SK-N-MC (cell line): ENCODE measurements around the gene FOXN4.

Source experiments
- DNase-seq: peaks from one replicate; pipeline ENCODE4 v3.0.0-alpha.2; 2011; ENCODE audit warnings: low read depth, low spot score
- H3K27ac ChIP-seq: fragments of 200-600 bp; sonication (generic); 2 replicates; pipeline ENCODE4 v1.5.1; 2016; ENCODE audit warnings: mixed run types
- H3K36me3 ChIP-seq: fragments of 200-600 bp; sonication (generic); 2 replicates; pipeline ENCODE4 v1.6.1; 2017; ENCODE audit warnings: antibody characterized with exemption, low read length, mixed read lengths; ENCODE audit not compliant: insufficient read depth
- H3K4me3 ChIP-seq: fragments of 200-600 bp; sonication (generic); 2 replicates; pipeline ENCODE4 v1.5.1; 2016
- H3K9ac ChIP-seq: fragments of 200-600 bp; sonication (generic); 2 replicates; pipeline ENCODE4 v1.8.0; 2017; ENCODE audit warnings: mixed run types, mixed read lengths; ENCODE audit not compliant: insufficient read length
- H3K9me3 ChIP-seq: fragments of 200-600 bp; sonication (generic); 2 replicates; pipeline ENCODE4 v1.6.1; 2017; ENCODE audit warnings: low read depth, mild to moderate bottlenecking, antibody characterized with exemption, low read length, moderate library complexity, mixed read lengths
- EZH2 ChIP-seq: fragments of 200-600 bp; sonication (generic); IDR thresholded peaks from one replicate; pipeline ENCODE4 v1.6.1; 2017; ENCODE audit warnings: antibody characterized with exemption
- FOXP2 ChIP-seq: optimal IDR thresholded peaks from 2 replicates; pipeline ENCODE3; 2011; ENCODE audit warnings: mild to moderate bottlenecking, moderate library complexity; ENCODE audit not compliant: insufficient read depth; ENCODE audit errors: extremely low read length, control extremely low read depth
- POLR2AphosphoS5 ChIP-seq: IDR thresholded peaks from 2 replicates; pipeline ENCODE4 v1.6.1; 2012; ENCODE audit warnings: mild to moderate bottlenecking, low read depth, low read length, borderline replicate concordance

FOXN4 gene

DNA sequence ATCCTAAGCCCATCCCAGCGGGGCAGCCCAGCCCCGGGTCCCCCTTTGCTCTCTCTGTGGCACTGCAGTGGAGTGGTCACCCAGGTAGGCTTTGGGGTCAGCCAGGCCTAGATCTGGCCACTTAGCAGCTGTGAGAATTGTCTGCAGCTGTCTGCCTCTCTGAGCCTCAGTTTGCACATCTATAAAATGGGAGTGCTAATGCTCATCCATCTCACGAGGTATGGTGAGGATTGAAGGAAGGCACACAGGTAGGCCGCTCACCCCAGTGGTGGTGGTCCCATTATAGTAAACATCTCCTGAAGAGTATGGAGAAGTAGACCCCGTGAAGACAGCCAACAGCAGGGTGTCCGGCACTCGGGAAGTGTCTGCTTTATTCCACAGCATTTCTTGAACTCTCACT, 9.2 kb downstream of the FOXN4 start:
- DNase-seq: no peak
- Histone ChIP-seq H3K36me3 (no peaks in the 10 kb centered on the region), H3K9ac (no peak overlapping the region), H3K4me3 (no peak overlapping the region), H3K27ac (no peak overlapping the region), H3K9me3 (no peaks in the 10 kb centered on the region)
- TF ChIP-seq EZH2 (no peak), POLR2AphosphoS5 (no peak), FOXP2 (no peak)

DNA sequence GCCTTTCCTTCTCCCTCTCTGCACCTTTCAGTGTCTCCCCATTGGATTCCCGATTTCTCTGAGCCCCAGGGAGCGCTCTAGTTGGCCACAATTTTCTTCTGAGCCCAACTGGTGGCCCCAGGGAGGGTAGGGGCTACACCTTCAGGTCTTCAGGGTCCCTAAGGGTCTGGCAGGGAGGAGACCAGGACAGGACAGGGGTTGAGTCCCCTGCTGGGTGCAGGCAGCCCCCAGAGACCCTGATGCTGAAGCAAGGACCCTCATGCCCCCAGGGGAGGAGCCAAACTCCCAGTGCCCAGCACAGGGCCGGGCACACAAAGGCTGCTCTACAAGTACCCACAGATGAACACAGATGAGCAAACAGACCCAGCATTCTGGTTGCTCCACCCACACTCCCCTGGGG, 12.7 kb downstream of the FOXN4 start:
- no peak overlapping the region for H3K27ac ChIP-seq
- no peak for DNase-seq
- no peak overlapping the region for H3K4me3 ChIP-seq
- TF ChIP-seq FOXP2: no peak
- no peaks in the 10 kb centered on the region for H3K9me3 ChIP-seq
- no peak overlapping the region for H3K9ac ChIP-seq
- H3K36me3 ChIP-seq: no peaks in the 10 kb centered on the region

GRCh38 chr12:109295764-109296425, 13.2 kb downstream of the FOXN4 start:
- TF ChIP-seq POLR2AphosphoS5: no peak
- no peak for TF ChIP-seq EZH2
- no peak for TF ChIP-seq FOXP2
- no peak overlapping the region for H3K27ac ChIP-seq
- H3K4me3 ChIP-seq: no peak overlapping the region
- H3K9ac ChIP-seq: no peak overlapping the region
- DNase-seq: no peak
- no peaks in the 10 kb centered on the region for H3K36me3 ChIP-seq
- no peaks in the 10 kb centered on the region for H3K9me3 ChIP-seq

GRCh38 chr12:109294286-109294796, 14.7 kb downstream of the FOXN4 start:
- DNase-seq: no peak
- Histone ChIP-seq H3K4me3 (no peak overlapping the region), H3K9ac (no peak overlapping the region), H3K27ac (no peak overlapping the region), H3K36me3 (no peaks in the 10 kb centered on the region), H3K9me3 (no peaks in the 10 kb centered on the region)
- no peak for TF ChIP-seq FOXP2
- TF ChIP-seq POLR2AphosphoS5: no peak
- TF ChIP-seq EZH2: no peak

- no peak for DNase-seq
- Histone ChIP-seq H3K36me3 (no peaks in the 10 kb centered on the region), H3K27ac (no peak overlapping the region), H3K9ac (no peak overlapping the region), H3K9me3 (no peaks in the 10 kb centered on the region), H3K4me3 (no peak overlapping the region)
- TF ChIP-seq POLR2AphosphoS5 (no peak), EZH2 (no peak), FOXP2 (no peak)
Observed at GRCh38 chr12:109293106-109293505, 16.0 kb downstream of the FOXN4 start.

GRCh38 chr12:109292342-109292711, 16.8 kb downstream of the FOXN4 start:
- no peak for DNase-seq
- TF ChIP-seq POLR2AphosphoS5 (no peak), EZH2 (no peak), FOXP2 (no peak)
- Histone ChIP-seq H3K36me3 (no peaks in the 10 kb centered on the region), H3K9ac (no peak overlapping the region), H3K27ac (no peak overlapping the region), H3K4me3 (no peak overlapping the region), H3K9me3 (no peaks in the 10 kb centered on the region)

- no peak overlapping the region for H3K9ac ChIP-seq
- H3K4me3 ChIP-seq: no peak overlapping the region
- no peak overlapping the region for H3K27ac ChIP-seq
- no peaks in the 10 kb centered on the region for H3K9me3 ChIP-seq
- no peak for TF ChIP-seq FOXP2
- no peak for TF ChIP-seq POLR2AphosphoS5
- no peak for TF ChIP-seq EZH2
- no peak for DNase-seq
- H3K36me3 ChIP-seq: no peaks in the 10 kb centered on the region
Observed at GRCh38 chr12:109291521-109292341, 17.4 kb downstream of the FOXN4 start.

DNA sequence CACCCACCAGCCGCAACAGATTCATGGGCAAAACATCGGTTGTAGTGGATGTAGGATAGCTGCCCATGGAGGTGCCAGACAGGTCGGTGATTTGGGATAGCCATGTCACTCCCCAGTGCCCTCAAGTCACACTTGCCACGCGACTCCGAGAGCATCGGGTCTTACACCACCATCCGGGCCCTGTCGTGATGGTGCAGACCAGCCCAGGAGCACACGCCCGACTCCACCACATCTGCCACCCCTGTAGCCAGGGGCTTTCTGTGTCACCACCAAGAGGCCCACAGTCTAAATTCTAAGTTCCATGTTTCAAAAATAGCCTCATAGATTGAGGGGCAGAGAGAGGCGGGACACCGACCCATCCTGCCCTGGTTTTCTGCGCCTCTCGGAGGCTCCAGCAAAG, 18.0 kb downstream of the FOXN4 start:
- no peaks in the 10 kb centered on the region for H3K9me3 ChIP-seq
- H3K27ac ChIP-seq: no peak overlapping the region
- H3K36me3 ChIP-seq: no peaks in the 10 kb centered on the region
- no peak overlapping the region for H3K9ac ChIP-seq
- DNase-seq: no peak
- no peak for TF ChIP-seq POLR2AphosphoS5
- no peak for TF ChIP-seq EZH2
- TF ChIP-seq FOXP2: no peak
- H3K4me3 ChIP-seq: no peak overlapping the region
